ENCODE measurements around the gene NPIPA8.
"Not testable (repeated sequence)": the region's sequence is repeated elsewhere in the genome, so short reads cannot be mapped to it uniquely, and the experiment has no call there.

NPIPA8 gene

DNA sequence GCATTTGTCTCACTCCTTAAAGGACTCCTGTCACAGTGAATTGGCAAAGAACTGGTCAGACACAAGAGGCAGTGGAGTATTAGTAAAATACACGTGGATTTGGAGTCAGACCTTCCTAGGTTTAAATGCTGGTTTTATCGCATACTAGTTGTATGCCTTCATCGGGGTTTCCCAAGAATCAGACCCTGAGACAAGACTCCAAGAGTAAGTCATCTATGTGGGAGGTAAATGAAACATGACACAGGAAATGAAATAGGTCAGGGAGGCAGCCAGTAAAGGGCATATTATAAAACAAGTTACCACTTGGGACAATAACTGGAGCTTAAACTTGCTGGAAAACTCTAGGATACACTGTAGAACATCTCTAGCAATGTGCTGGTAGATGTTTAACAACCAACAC is 59.8 kb downstream of the NPIPA8 start:
- DNase-seq, result not testable (repeated sequence)

DNA sequence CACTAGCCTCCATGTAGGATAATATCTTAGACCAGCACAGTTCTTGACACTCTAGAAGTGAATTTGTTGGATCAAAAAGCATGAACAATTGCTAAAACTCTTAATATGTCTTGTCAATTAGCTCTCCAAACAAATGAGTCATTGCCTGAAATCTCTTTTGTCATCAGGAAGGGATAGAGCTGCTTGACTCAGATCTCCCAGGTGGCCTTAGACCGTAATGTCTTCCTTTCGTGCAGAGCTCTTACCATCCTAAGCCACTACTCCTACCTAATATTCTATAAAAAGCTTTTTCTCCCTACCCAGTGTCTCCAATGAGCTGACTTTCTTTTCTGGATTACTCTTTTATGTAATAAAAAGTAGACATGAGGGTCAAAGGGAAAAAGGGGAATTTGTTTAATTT is 66.4 kb downstream of the NPIPA8 start:
- not testable (repeated sequence) for DNase-seq

All from effector CD8-positive, alpha-beta T cell (primary cell).